GM19240 (cell line): ENCODE results near the gene ALCAM.
"Not testable (repeated sequence)": the region's sequence is repeated elsewhere in the genome, so short reads cannot be mapped to it uniquely, and the experiment has no call there.

Experiments
- DNase-seq: peaks from one replicate; pipeline ENCODE4 v3.0.0; 2011; ENCODE audit warnings: low spot score; ENCODE audit not compliant: insufficient read length

ALCAM gene

DNA sequence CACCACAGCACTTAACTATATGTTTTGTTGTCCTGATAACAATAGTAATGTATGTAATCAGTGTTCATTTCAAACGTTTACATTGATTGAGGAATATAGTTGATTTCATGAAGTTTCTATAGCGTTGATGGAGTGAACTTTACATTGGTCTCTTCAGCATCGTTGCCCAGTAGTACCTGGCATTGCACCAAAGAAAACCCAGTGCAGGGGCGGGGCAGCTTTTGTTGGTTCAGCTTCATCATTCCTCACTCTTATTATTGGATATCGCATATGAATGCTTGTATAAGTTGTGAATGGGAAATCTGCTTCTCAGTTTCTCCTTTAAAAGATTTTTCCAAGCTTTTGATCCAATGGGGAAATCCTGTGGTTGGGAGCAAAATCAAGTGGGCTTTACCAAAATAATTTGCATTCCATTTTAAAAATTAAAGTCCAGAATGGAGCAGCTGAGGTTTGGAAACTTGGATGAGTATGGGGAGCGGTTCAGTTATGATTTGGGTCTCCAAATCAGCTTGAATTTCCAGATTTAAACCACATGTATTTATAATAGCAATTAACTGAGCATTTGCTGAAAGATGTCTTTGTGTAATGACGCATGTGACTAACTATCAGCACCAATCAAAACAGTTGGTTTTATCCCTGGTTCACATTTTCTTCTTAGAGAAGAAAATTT, 213.7 kb downstream of the ALCAM start:
- DNase-seq: no peak

DNA sequence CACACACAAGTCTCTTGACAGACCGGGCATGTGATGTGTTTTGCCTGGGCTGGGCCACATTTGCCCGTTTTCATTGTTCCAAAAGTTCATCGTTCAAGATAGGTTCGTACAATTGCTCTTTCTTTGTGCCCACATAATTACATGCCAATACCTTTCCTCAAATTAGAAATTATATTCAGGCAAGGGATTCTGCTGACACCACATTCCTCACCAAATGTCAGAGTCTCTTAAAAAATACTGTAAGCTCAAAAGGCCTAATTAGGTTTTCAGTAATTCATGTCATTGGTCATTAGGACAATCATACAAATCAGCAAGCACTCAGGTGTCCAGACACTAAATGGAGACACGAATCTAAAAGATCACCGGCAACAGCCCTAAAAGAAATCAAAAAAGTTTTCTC, 215.3 kb downstream of the ALCAM start:
- no peak for DNase-seq

GRCh38 chr3:105584003-105584790, 217.5 kb downstream of the ALCAM start:
- DNase-seq: no peak

- no peak for DNase-seq
These were observed 226.6 kb downstream of the ALCAM start for GRCh38 chr3:105593315-105593714.

DNA sequence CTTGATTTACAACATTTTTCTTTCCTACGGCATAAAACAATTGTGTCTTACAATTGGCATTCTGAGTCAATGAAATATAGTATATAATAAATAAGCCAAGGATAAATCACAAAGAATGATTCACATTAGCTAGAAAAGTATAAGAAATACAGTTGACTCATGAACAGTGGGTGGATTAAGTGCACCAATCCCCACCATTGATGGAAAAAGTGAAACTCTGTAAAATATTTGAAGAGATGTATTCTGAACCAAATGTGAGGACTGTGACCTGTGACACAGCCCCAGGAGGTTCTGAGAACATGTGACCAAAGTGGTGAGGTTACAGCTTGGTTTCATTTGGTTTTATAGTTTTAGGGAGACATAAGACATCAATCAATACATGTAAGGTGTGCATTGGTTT, 227.5 kb downstream of the ALCAM start:
- no peak for DNase-seq

DNA sequence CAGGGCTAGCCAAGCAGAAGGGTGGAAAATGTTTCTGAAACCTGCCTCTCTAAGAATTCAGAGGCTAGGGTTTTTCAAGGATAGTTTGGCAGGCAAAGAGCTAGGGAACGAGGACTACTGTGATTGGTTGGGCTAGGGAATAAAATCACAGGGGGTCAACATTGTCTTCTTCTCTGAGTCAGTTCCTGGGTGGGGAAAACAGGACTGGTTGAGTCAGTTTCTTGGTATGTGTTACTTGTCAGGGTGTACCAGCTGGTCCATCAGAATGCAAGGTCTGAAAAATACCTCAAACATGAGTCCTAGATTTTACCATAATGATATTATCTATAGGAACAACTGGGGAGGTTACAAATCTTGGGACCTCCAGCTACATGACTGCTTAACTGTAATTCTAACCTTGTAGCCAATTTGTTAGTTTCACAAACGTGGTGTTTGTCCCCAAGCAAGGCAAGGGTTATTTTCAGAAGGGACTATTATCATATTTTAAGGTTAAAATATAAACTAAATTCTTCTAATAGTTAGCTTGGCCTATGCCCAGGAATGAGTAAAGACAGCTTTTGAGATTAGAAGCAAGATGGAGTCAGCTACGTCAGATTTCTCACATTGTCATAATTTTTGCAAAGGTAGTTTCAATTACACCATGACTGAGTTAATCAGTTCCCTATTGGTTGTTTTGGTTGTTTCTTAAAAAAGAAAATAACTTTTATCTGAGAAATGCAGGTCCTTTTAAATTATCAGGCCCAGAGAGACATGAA, 231.5 kb downstream of the ALCAM start:
- DNase-seq: no peak

- DNase-seq: no peak
These were observed 232.6 kb downstream of the ALCAM start for GRCh38 chr3:105599350-105599749.

DNA sequence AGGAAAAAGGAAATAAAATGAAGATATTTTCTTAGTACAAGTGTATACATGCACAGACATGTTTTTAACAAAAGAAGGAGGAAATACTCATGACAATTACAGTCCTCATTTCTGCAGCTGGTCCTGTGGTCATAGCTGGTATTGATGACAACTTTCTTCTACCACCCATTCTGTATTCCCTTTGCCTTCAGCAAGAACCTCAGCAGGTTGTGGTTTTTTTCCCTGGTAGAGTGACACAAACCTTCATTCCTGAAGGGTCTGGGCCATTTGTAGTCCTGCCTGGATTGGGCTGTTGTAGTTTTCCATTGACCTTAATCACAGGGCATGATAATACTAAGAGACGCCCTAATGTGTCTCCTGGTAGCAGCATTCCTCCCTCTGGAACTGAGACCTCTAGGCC, 235.0 kb downstream of the ALCAM start:
- DNase-seq: not testable (repeated sequence)

GRCh38 chr3:105602286-105602685, 235.6 kb downstream of the ALCAM start:
- DNase-seq: not testable (repeated sequence)

GRCh38 chr3:105603516-105603915, 236.8 kb downstream of the ALCAM start:
- DNase-seq: not testable (repeated sequence)

GRCh38 chr3:105606016-105606415, 239.3 kb downstream of the ALCAM start:
- DNase-seq: no peak

DNA sequence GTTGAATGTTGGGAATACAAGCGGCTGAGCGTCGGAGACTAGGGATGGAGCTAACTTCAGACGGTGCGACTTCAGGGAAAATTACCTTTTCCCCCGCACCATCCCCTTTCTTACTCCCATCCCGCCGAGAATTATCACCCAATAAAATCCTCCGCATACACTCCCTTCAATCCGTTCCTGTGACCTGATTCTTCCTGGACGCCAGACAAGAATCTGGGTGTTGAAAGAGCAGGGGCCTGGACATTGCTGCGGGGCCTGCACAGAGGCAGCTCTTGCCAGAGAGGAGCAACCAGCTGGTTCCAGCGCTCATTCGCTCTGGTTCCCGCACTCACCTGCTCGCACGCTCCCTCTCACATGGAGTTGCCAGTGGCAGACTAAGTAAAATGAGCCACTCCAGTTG, 241.9 kb downstream of the ALCAM start:
- DNase-seq: no peak

GRCh38 chr3:105610473-105610872, 243.8 kb downstream of the ALCAM start:
- no peak for DNase-seq

GRCh38 chr3:105611304-105612192, 244.8 kb downstream of the ALCAM start:
- DNase-seq: no peak

GRCh38 chr3:105613120-105613519, 246.4 kb downstream of the ALCAM start:
- DNase-seq: no peak

- DNase-seq: no peak
These were observed 247.8 kb downstream of the ALCAM start for GRCh38 chr3:105614288-105615030.

GRCh38 chr3:105615814-105616213, 249.1 kb downstream of the ALCAM start:
- no peak for DNase-seq

DNA sequence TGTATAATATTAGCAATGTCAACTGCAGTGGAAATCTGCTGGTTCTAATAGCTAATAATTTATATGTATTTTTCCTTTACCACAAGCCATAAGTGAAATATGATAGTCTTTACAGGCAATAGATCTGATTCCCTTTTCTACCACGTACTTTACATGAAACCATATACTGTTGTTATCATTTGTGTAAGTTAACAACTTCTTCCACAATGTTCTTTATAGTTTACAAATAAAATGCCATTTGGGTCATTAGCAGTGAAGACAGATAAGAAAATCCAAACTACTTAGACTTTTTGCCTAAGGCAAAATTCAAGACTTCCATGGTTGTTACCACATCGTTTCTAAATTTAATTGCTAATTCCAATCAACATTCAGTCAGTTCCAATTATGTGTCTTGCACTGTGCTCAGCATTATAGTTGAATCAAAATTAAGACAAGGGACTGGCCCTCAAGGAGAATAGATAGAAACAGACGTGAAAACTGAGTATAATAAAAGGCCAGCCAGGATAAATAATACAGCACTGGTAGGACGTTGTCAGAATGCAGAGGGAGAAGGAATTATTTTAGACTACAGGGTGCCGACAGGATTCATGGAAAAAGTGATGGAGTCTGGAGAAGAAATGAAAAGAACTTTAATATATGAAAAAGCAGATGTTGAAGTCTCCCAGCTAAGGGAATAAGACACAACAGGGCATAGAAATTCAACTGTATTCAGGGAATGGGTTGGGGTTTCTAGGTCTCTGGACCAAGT, 249.8 kb downstream of the ALCAM start:
- no peak for DNase-seq

- no peak for DNase-seq
These were observed 251.8 kb downstream of the ALCAM start for GRCh38 chr3:105618556-105618955.

DNA sequence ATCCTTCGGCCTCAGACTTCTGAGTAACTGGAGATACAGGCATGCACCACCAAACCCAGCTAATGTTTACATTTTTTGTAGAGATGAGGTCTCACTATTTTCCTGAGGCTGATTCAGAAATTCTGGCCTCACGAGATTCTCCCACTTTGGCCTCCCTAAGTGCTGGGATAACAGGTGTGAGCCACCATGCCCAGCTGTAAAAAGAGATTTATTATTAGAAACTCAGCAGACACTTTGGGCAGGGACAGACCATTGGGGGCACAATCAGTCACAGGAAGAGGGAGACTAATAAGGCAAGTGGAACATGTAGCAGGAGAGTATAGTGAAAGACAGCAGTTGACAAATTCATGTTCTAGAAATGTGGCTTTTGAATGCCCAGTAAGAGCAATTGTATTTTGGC, 252.9 kb downstream of the ALCAM start:
- no peak for DNase-seq
